Mesodermal cell (in vitro differentiated cells): ENCODE results near the gene HOXA1.

ENCODE experiments used
- H3K27ac ChIP-seq: 2 replicates; pipeline ENCODE4 v1.7.0; 2013; ENCODE audit warnings: mild to moderate bottlenecking, low read depth, low read length, moderate library complexity; ENCODE audit not compliant: severe bottlenecking
- H3K36me3 ChIP-seq: 2 replicates; pipeline ENCODE4 v1.7.1; 2013; ENCODE audit warnings: mild to moderate bottlenecking, low read length, moderate library complexity; ENCODE audit not compliant: control insufficient read depth, insufficient read depth
- H3K4me1 ChIP-seq: one replicate; pipeline ENCODE4 v1.7.1; 2013; ENCODE audit warnings: mild to moderate bottlenecking, low read length; ENCODE audit not compliant: insufficient read depth, control insufficient read depth, poor library complexity, severe bottlenecking
- H3K4me3 ChIP-seq: 2 replicates; pipeline ENCODE4 v1.7.0; 2013; ENCODE audit warnings: low read length, control low read depth, mild to moderate bottlenecking; ENCODE audit not compliant: insufficient read depth, poor library complexity, severe bottlenecking; ENCODE audit errors: extremely low read depth
- H3K9me3 ChIP-seq: 2 replicates; pipeline ENCODE4 v1.7.1; 2013; ENCODE audit warnings: mild to moderate bottlenecking, low read length, moderate library complexity; ENCODE audit not compliant: control insufficient read depth
- WGBS, 2 experiments: methylation state at CpG; one replicate each; pipeline ENCODE4 v1.1.5; 2013; ENCODE audit warnings: missing lambda C conversion rate in 2 of 2; ENCODE audit not compliant: insufficient coverage in 2 of 2; 5-methylcytosine and 5-hydroxymethylcytosine counted together

HOXA1 gene

GRCh38 chr7:27094304-27095049 lies 1.3 kb downstream of the HOXA1 start:
- WGBS, 2 experiments: 6 to 9% methylated on average over 22 to 24 of the region's 29 CpGs
- H3K4me3 ChIP-seq: peak overlapping the region; percentile 67
- H3K27ac ChIP-seq: no peak overlapping the region
- H3K36me3 ChIP-seq: no peaks in the 10 kb centered on the region
- no peaks in the 10 kb centered on the region for H3K9me3 ChIP-seq
- H3K4me1 ChIP-seq: peaks cover 41% of the 10 kb centered on the region

DNA sequence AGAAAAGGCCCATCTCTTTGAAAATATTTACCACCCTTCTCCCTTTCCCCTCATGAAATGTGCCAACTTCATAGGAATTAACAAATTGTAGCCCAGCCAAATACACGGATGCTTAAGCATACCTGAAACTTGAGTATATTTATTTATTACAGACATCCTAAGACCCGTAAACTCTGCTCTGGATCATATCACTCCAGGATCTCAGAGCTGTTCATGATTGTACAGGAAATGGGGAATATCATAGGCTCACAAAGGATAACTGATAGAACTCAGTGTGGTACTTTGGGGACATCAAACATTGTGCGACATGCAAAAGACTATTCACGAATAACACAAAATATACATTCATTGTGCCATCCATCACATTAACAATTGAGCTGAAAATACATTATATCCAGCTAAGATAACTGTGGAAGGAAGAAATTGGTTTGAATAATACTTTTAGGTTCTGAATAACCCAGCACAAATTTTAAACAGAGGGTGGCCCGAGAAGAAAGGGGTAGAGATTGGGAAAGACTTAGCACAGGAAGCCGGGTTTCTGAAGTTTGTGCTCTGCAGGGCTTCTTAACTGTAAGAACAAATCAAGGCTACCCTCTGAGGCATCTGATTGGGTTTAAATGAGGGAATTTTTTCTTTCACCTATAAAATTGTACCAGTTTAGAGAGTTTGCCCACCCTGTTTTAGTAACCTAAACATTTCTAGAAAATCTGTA lies 2.5 kb downstream of the HOXA1 start:
- Histone ChIP-seq H3K36me3 (no peaks in the 10 kb centered on the region), H3K4me3 (no peak overlapping the region), H3K4me1 (peaks cover 41% of the 10 kb centered on the region), H3K27ac (no peak overlapping the region), H3K9me3 (no peaks in the 10 kb centered on the region)
- WGBS, 2 experiments: 0 to 60% methylated on average over 1 to 2 of the region's 6 CpGs

- no peak overlapping the region for H3K4me3 ChIP-seq
- H3K36me3 ChIP-seq: no peaks in the 10 kb centered on the region
- peaks cover 37% of the 10 kb centered on the region for H3K4me1 ChIP-seq
- H3K9me3 ChIP-seq: no peaks in the 10 kb centered on the region
- WGBS, 2 experiments: 80% methylated on average over 1 of the region's 1 CpG; no CpG with 5 or more reads in 1 of the 2 experiments
- H3K27ac ChIP-seq: no peak overlapping the region
These were observed 3.0 kb downstream of the HOXA1 start for GRCh38 chr7:27092819-27093110.

DNA sequence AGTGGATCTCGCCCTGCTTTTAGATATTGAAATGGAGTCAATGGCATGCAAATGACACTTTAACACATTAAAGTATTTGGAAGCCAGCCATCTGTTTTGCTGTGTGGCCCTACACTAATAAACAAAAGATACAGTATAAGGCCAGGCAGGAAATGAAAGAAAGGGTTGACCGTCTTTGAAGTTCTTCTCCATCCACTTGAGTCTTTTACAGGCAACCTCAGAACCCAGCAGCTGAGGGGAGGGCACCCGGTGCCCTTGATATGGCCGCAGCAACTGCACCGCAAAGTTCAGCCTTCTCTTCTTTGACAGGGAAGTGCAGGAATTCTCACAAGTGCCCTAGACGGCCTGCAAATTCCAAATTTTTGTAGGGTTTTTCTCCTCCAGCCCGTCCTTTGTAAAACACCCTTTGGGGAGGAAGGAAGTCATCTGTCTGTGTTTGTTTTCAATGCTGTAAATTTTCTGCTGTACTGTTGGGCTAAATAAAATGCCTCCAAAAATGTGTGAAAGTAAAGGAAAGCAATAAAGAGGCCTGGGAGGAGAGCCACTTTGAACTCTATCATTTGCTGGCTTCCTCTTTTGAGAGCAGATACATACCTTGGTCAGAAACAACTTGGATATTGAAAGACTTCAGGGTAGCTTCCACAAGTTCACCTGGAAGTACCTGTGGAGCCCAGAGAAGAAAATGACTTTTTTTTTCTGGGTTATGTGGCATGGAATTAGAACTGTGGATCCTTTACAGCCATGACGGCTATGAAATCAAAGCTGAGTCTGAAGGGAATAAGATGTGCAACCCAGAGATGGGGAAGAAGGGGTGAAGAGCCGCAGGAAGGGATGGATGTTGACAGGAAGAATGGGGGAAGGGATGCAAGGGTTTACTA lies 3.6 kb downstream of the HOXA1 start:
- H3K9me3 ChIP-seq: no peaks in the 10 kb centered on the region
- no peak overlapping the region for H3K27ac ChIP-seq
- WGBS, 2 experiments: 23 to 26% methylated on average over 4 of the region's 9 CpGs
- H3K4me1 ChIP-seq: peaks cover 35% of the 10 kb centered on the region
- no peaks in the 10 kb centered on the region for H3K36me3 ChIP-seq
- no peak overlapping the region for H3K4me3 ChIP-seq

GRCh38 chr7:27091105-27091504 lies 4.7 kb downstream of the HOXA1 start:
- no peak overlapping the region for H3K27ac ChIP-seq
- H3K4me1 ChIP-seq: peaks cover 35% of the 10 kb centered on the region
- no peaks in the 10 kb centered on the region for H3K9me3 ChIP-seq
- WGBS, 2 experiments: 17% methylated on average over 1 of the region's 3 CpGs; no CpG with 5 or more reads in 1 of the 2 experiments
- no peak overlapping the region for H3K4me3 ChIP-seq
- H3K36me3 ChIP-seq: no peaks in the 10 kb centered on the region

DNA sequence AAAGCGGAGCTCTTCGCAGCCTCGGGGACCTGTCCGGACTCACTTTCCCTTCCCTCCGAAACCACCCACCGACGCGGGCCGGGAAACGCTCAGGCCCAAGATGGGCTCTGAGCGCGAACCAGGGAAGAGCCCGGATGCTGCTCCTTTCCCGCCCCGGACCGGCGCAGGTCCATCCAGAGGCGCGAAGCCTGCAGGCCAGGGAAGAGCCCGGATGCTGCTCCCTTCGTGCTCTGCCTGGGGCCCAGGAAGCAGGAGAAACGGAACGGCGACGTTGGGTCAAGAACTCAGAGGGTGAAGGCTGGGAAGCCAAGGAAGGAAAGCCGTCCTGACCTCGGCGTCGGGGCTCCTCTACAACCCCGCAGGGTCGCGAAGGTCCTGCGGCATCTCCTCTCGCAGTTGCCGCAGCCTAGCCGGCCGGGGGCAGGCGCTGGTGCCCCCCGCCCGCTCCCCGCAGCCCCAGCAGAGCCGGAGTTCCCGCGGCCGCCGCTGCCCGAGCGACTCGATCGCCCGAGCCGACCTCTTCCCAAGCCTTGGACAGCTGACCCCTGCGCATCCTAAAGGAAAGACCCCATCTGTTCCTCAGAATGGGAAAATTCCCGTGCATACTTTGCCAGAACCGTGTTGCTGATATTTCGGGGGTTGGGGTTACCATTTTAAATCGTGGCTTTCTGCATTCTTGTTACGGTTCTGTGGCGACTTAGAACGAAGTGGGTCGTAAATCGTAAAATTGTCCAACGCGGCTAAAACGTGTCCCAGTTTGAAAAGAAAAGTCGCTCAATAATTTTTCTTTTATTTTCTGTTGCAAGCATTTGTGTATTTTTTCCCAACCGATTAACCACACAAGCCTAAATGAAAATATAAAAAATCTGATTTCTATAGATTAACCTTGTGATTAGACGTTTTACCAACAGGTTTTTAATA lies 7.5 kb downstream of the HOXA1 start:
- peaks cover 24% of the 10 kb centered on the region for H3K4me1 ChIP-seq
- no peaks in the 10 kb centered on the region for H3K9me3 ChIP-seq
- WGBS, 2 experiments: 95 to 96% methylated on average over 63 to 64 of the region's 68 CpGs
- no peaks in the 10 kb centered on the region for H3K36me3 ChIP-seq
- no peak overlapping the region for H3K4me3 ChIP-seq
- H3K27ac ChIP-seq: no peak overlapping the region

GRCh38 chr7:27083646-27084045 lies 12.2 kb downstream of the HOXA1 start:
- 86% methylated on average over 1 of the region's 2 CpGs; no CpG with 5 or more reads in 1 of the 2 experiments for WGBS, 2 experiments
- H3K36me3 ChIP-seq: no peaks in the 10 kb centered on the region
- no peaks in the 10 kb centered on the region for H3K4me1 ChIP-seq
- no peaks in the 10 kb centered on the region for H3K9me3 ChIP-seq
- no peak overlapping the region for H3K27ac ChIP-seq
- H3K4me3 ChIP-seq: no peak overlapping the region

GRCh38 chr7:27082171-27082570 lies 13.6 kb downstream of the HOXA1 start:
- no peaks in the 10 kb centered on the region for H3K4me1 ChIP-seq
- WGBS, 2 experiments: 100% methylated on average over 1 of the region's 1 CpG
- H3K9me3 ChIP-seq: no peaks in the 10 kb centered on the region
- H3K4me3 ChIP-seq: no peak overlapping the region
- H3K36me3 ChIP-seq: no peaks in the 10 kb centered on the region
- H3K27ac ChIP-seq: no peak overlapping the region

GRCh38 chr7:27080844-27081436 lies 14.9 kb downstream of the HOXA1 start:
- no peaks in the 10 kb centered on the region for H3K36me3 ChIP-seq
- no peaks in the 10 kb centered on the region for H3K9me3 ChIP-seq
- 34 to 36% methylated on average over 4 of the region's 4 CpGs for WGBS, 2 experiments
- no peak overlapping the region for H3K4me3 ChIP-seq
- H3K4me1 ChIP-seq: no peaks in the 10 kb centered on the region
- H3K27ac ChIP-seq: no peak overlapping the region
